WERI-Rb-1 (cell line): ENCODE measurements around the gene ALPI.

Experiments used
- DNase-seq: peaks from one replicate; pipeline ENCODE4 v3.0.0-alpha.2; 2020
- H3K27ac ChIP-seq: fragments of 250-450 bp; sonication (Bioruptor Pico); 2 replicates; pipeline ENCODE4 v1.5.1; 2020; ENCODE audit warnings: mild to moderate bottlenecking, moderate library complexity
- H3K27me3 ChIP-seq: fragments of 250-450 bp; sonication (Bioruptor Pico); 2 replicates; pipeline ENCODE4 v1.5.1; 2021; ENCODE audit warnings: mild to moderate bottlenecking, low read depth, moderate library complexity; ENCODE audit not compliant: insufficient read depth, severe bottlenecking
- H3K36me3 ChIP-seq: fragments of 250-450 bp; sonication (Bioruptor Pico); 2 replicates; pipeline ENCODE4 v1.5.1; 2020; ENCODE audit warnings: mild to moderate bottlenecking, moderate library complexity
- H3K4me3 ChIP-seq: 2 replicates; pipeline ENCODE4 v1.5.1; 2011; ENCODE audit warnings: low read depth, mild to moderate bottlenecking, control low read depth, low read length
- H3K9me3 ChIP-seq: fragments of 250-450 bp; sonication (Bioruptor Pico); 2 replicates; pipeline ENCODE4 v1.5.1; 2021; ENCODE audit warnings: mild to moderate bottlenecking, moderate library complexity; ENCODE audit not compliant: severe bottlenecking
- CTCF ChIP-seq: IDR thresholded peaks from 2 replicates; pipeline ENCODE4 v1.5.1; 2011; ENCODE audit warnings: low read depth, mild to moderate bottlenecking, control low read depth, inconsistent platforms, low read length

The ALPI gene

GRCh38 chr2:232493701-232494474 is 37.9 kb downstream of the ALPI start:
- no peak for TF ChIP-seq CTCF
- H3K27ac ChIP-seq, result no peak overlapping the region
- no peak for DNase-seq
- H3K4me3 ChIP-seq, result no peak overlapping the region
- no peaks in the 10 kb centered on the region for H3K36me3 ChIP-seq
- H3K27me3 ChIP-seq, result no peaks in the 10 kb centered on the region
- no peaks in the 10 kb centered on the region for H3K9me3 ChIP-seq

GRCh38 chr2:232494542-232494941 is 38.6 kb downstream of the ALPI start:
- H3K27me3 ChIP-seq, result no peaks in the 10 kb centered on the region
- DNase-seq, result no peak
- no peaks in the 10 kb centered on the region for H3K36me3 ChIP-seq
- H3K27ac ChIP-seq, result no peak overlapping the region
- no peak overlapping the region for H3K4me3 ChIP-seq
- no peaks in the 10 kb centered on the region for H3K9me3 ChIP-seq
- TF ChIP-seq CTCF, result no peak

- Histone ChIP-seq H3K27ac (no peak overlapping the region), H3K27me3 (no peaks in the 10 kb centered on the region), H3K36me3 (no peaks in the 10 kb centered on the region), H3K9me3 (no peaks in the 10 kb centered on the region), H3K4me3 (no peak overlapping the region)
- TF ChIP-seq CTCF, result no peak
- DNase-seq, result no peak
Measured at GRCh38 chr2:232495292-232495691, 39.3 kb downstream of the ALPI start.

GRCh38 chr2:232496501-232497270 is 40.7 kb downstream of the ALPI start:
- no peaks in the 10 kb centered on the region for H3K27me3 ChIP-seq
- no peak overlapping the region for H3K27ac ChIP-seq
- H3K9me3 ChIP-seq, result no peaks in the 10 kb centered on the region
- no peaks in the 10 kb centered on the region for H3K36me3 ChIP-seq
- no peak overlapping the region for H3K4me3 ChIP-seq
- no peak for DNase-seq
- no peak for TF ChIP-seq CTCF

- H3K9me3 ChIP-seq, result no peaks in the 10 kb centered on the region
- no peak overlapping the region for H3K4me3 ChIP-seq
Measured at GRCh38 chr2:232497348-232497747, 41.4 kb downstream of the ALPI start.

More at GRCh38 chr2:232497348-232497747, 41.4 kb downstream of the ALPI start:
- no peak for DNase-seq
- H3K27me3 ChIP-seq, result no peaks in the 10 kb centered on the region
- no peaks in the 10 kb centered on the region for H3K36me3 ChIP-seq
- no peak for TF ChIP-seq CTCF
- H3K27ac ChIP-seq, result no peak overlapping the region
